ENCODE measurements around the gene ATP9B.

Gene ATP9B

DNA sequence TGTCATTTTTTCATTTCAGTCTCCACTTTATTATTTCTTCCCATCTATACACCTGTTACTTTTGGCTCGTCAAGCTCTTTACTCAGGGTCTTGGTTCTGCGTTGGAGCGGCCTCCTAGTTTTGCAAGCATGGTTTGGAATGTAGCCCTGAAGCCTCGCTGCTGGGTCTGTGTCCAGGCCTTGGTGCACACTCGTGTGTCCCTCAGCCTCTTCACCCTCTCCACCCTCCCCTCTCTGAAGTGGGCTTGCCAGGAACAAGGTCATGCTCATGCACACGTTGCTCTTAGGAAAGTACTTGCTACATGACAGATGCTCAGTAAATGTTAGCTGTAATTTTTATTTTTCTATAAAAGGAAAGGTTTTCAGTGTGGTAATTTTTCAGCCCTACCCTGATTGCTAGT is 147.0 kb downstream of the ATP9B start:
- H3K4me3 ChIP-seq (ENCODE audit: low read depth, low read length) = no peak overlapping the region
- TF ChIP-seq, protein P1, sequence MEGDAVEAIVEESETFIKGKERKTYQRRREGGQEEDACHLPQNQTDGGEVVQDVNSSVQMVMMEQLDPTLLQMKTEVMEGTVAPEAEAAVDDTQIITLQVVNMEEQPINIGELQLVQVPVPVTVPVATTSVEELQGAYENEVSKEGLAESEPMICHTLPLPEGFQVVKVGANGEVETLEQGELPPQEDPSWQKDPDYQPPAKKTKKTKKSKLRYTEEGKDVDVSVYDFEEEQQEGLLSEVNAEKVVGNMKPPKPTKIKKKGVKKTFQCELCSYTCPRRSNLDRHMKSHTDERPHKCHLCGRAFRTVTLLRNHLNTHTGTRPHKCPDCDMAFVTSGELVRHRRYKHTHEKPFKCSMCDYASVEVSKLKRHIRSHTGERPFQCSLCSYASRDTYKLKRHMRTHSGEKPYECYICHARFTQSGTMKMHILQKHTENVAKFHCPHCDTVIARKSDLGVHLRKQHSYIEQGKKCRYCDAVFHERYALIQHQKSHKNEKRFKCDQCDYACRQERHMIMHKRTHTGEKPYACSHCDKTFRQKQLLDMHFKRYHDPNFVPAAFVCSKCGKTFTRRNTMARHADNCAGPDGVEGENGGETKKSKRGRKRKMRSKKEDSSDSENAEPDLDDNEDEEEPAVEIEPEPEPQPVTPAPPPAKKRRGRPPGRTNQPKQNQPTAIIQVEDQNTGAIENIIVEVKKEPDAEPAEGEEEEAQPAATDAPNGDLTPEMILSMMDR (IDR thresholded peaks at IDR 0.05; ENCODE audit: borderline replicate concordance, insufficient read depth, low read depth, low read length) = no peak

DNA sequence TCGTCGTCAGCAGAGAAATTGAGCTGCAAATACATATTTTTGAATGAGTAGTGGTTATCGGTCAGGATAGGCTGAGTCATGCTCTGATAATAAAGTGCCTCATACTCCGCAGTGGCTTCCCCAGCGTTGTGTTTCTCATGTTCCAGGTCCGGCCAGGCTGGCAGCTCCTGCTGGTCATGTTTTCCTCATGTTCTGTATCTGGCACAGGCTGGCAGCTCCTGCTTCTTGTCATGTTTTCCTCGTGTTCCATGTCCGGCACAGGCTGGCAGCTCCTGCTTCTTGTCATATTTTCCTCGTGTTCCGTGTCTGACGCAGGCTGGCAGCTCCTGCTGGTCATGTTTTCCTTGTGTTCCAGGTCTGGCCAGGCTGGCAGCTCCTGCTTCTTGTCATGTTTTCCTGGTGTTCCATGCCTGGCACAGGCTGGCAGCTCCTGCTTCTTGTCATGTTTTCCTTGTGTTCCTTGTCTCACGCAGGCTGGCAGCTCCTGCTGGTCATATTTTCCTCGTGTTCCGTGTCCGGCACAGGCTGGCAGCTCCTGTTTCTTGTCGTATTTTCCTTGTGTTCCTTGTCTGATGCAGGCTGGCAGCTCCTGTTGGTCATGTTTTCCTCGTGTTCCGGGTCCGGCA is 148.9 kb downstream of the ATP9B start:
- TF ChIP-seq, protein P1 (IDR thresholded peaks at IDR 0.05; ENCODE audit: borderline replicate concordance, insufficient read depth, low read depth, low read length) = no peak

DNA sequence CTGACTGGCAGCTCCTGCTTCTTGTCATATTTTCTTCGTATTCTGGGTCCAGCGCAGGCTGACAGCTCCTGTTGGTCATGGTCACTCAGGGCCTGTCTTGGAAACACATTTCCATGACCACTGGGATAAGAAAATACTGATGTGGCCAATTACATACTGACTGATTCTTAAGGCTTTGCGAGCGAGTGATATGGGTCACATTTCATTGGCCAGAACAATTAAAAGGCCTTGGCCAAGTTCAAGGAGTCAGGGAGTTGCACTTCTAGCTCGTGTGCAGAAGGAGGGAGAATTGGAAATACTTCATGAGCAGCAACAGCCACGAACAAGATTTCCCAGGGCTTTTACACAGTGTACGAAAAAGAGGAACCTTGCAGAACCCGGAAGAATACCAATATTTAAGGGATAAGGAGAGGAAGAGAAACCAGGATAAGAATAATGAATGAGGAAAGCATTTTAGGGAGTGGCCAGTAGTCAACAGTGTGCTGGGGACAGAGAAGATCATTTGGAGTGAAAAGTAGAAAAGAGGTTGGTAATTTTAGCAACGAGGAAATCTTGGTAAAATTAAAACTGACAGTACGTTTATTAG is 149.5 kb downstream of the ATP9B start:
- TF ChIP-seq, protein P1 (IDR thresholded peaks at IDR 0.05; ENCODE audit: borderline replicate concordance, insufficient read depth, low read depth, low read length) = no peak

More for the DNA sequence above, 148.9 kb downstream of the ATP9B start:
- no peak overlapping the region for H3K4me3 ChIP-seq (ENCODE audit: low read depth, low read length)

DNA sequence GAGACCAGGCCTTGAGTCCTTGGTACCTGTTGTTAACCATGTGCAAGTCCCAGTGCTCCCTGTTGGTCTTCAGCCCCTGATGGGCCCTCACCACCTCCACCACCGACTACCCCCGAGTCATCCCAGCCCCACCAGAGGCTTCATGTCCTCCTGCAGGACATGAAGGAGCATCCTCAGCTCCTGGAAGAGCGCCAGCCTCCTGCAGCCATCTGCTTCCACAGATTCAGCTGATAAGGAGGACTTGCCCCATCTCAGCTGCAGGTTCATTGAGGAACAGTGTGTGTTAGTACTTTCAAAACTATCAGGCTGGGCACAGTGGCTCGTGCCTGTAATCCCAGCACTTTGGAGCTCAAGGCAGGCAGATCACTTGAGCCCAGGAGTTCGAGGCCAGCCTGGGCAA is 151.9 kb downstream of the ATP9B start:
- H3K4me3 ChIP-seq (ENCODE audit: low read depth, low read length) = no peak overlapping the region
- TF ChIP-seq, protein P1 (IDR thresholded peaks at IDR 0.05; ENCODE audit: borderline replicate concordance, insufficient read depth, low read depth, low read length) = no peak

More for the DNA sequence above, 149.5 kb downstream of the ATP9B start:
- no peak overlapping the region for H3K4me3 ChIP-seq (ENCODE audit: low read depth, low read length)

DNA sequence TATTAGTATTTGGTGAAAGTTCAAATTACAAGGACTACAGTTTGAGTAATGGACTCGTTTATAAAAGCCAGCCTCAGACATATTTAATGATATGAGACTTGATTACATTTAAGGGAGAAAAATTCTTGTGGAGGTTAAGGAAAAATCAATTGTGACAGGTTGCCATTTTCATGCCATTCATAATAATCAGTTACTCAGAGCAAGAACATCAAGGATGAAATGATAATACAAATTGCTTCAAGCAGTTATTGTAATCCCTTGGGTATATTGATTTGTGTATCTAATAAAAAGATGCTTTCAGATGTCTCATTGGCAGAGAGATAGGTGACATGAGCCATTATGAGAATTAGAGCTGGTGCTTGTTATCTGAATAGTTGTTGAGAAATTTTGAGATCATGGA is 153.6 kb downstream of the ATP9B start:
- TF ChIP-seq, protein P1 (IDR thresholded peaks at IDR 0.05; ENCODE audit: borderline replicate concordance, insufficient read depth, low read depth, low read length) = no peak
- H3K4me3 ChIP-seq (ENCODE audit: low read depth, low read length) = no peak overlapping the region

DNA sequence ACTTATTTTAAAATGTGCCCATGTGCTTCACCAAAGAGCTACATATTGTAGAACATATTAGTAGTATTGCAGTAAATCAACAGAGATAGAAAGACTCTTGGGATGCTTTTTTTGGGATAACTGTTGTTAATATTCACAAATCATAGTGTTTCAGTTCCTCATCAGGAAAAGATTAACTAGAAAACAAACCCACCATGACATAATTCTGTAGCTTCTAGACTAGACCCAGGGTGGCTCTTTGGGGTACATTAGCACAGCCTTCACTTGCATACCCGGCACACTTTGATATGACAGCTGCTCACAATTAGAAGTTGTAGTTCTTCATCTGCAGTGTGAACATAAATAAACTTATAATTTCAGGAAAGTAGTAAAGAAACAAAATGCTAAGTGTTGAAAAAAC is 154.2 kb downstream of the ATP9B start:
- H3K4me3 ChIP-seq (ENCODE audit: low read depth, low read length) = no peak overlapping the region
- TF ChIP-seq, protein P1 (IDR thresholded peaks at IDR 0.05; ENCODE audit: borderline replicate concordance, insufficient read depth, low read depth, low read length) = no peak

DNA sequence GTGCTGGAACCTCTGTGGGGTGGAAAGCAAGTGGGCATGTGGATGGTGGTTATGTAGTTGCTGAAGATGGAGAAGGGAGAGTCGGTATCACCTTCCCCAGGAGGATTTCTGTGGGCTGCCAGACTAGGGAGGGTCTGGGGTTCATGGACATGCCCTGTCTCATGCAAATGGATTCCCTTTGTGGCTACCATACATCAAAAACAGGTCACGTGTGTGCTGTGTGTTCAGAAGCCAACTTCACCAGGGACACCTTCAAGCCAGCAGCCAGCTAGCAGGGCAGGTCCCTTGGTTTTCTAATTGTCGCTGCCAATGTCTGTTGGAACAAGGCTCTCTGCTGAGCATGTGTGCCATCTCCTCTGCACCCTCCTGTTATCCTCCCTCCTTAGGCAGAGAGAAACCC is 155.2 kb downstream of the ATP9B start:
- TF ChIP-seq, protein P1 (IDR thresholded peaks at IDR 0.05; ENCODE audit: borderline replicate concordance, insufficient read depth, low read depth, low read length) = no peak
- no peak overlapping the region for H3K4me3 ChIP-seq (ENCODE audit: low read depth, low read length)
